Osteoblast (primary cell): ENCODE data around the gene AOPEP. TPM values are rescaled to one million over a fixed set of nuclear protein-coding genes. Genes with fewer than 3 reads are reported as not detected.
A peak's percentile ranks its signal among the peaks of the same experiment; 100 is the strongest.
"Not testable (repeated sequence)": the region's sequence is repeated elsewhere in the genome, so short reads cannot be mapped to it uniquely, and the experiment has no call there.

Experiments used
- DNase-seq: peaks from one replicate; pipeline ENCODE4 v3.0.0; 2011; ENCODE audit warnings: low spot score, mixed read lengths; ENCODE audit not compliant: insufficient read length; ENCODE audit errors: missing footprints
- H2AFZ ChIP-seq: 2 replicates; pipeline ENCODE4 v1.6.0; 2011; ENCODE audit warnings: mild to moderate bottlenecking, low read length
- H3K27ac ChIP-seq: 2 replicates; pipeline ENCODE4 v1.5.1; 2011; ENCODE audit warnings: mild to moderate bottlenecking, low read depth, low read length, moderate library complexity
- H3K27me3 ChIP-seq: 2 replicates; pipeline ENCODE4 v1.6.0; 2012; ENCODE audit warnings: mild to moderate bottlenecking, control low read depth, inconsistent platforms, low read length, moderate library complexity; ENCODE audit not compliant: insufficient read depth
- H3K36me3 ChIP-seq: 2 replicates; pipeline ENCODE4 v1.5.1; 2011; ENCODE audit warnings: mild to moderate bottlenecking, low read length, control low read depth, moderate library complexity; ENCODE audit not compliant: insufficient read depth
- H3K4me1 ChIP-seq: 2 replicates; pipeline ENCODE4 v1.5.1; 2011; ENCODE audit warnings: mild to moderate bottlenecking, low read length, control low read depth, moderate library complexity; ENCODE audit not compliant: insufficient read depth
- H3K4me2 ChIP-seq: 2 replicates; pipeline ENCODE4 v1.6.0; 2011; ENCODE audit warnings: mild to moderate bottlenecking, low read length; ENCODE audit not compliant: insufficient read depth
- H3K4me3 ChIP-seq: fragments of 200-600 bp; sonication (generic); 3 replicates; pipeline ENCODE4 v1.5.1; 2012; ENCODE audit warnings: mild to moderate bottlenecking, low read length, inconsistent platforms; ENCODE audit not compliant: insufficient read depth
- H3K79me2 ChIP-seq: 2 replicates; pipeline ENCODE4 v1.6.0; 2012; ENCODE audit warnings: mild to moderate bottlenecking, low read length, control low read depth, inconsistent platforms; ENCODE audit not compliant: insufficient read depth
- H3K9me3 ChIP-seq: 2 replicates; pipeline ENCODE4 v1.5.1; 2011; ENCODE audit warnings: low read depth, low read length, control low read depth
- H4K20me1 ChIP-seq: 2 replicates; pipeline ENCODE4 v1.6.0; 2012; ENCODE audit warnings: mild to moderate bottlenecking, low read length, control low read depth; ENCODE audit not compliant: insufficient read depth
- CTCF ChIP-seq: IDR thresholded peaks from 2 replicates; pipeline ENCODE4 v1.5.1; 2011; ENCODE audit warnings: mild to moderate bottlenecking, low read depth, low read length, moderate library complexity; ENCODE audit errors: extremely low read depth
- total RNA-seq: library from RNA; depleted of rRNA; stranded (reverse); fragments of >200 nt; gene quantifications from 2 replicates; pipeline ENCODE4 v1.2.3, GENCODE V29; 2012

AOPEP gene
- total RNA-seq, 1 donor, result 131 TPM

- Histone ChIP-seq H3K9me3 (no peaks in the 10 kb centered on the region), H3K36me3 (no peaks in the 10 kb centered on the region), H3K4me1 (peaks cover 70% of the 10 kb centered on the region), H3K27ac (peak overlapping the region; percentile 99), H3K4me3 (no peak overlapping the region), H4K20me1 (no peaks in the 10 kb centered on the region), H3K79me2 (peaks cover 3% of the 10 kb centered on the region), H3K4me2 (peak overlapping the region; percentile 26), H3K27me3 (no peaks in the 10 kb centered on the region), H2AFZ (no peak overlapping the region)
- no peak for DNase-seq
- TF ChIP-seq CTCF, result no peak
Measured at GRCh38 chr9:94872083-94872833, 145.8 kb downstream of the AOPEP start.

GRCh38 chr9:94872891-94873511 is 146.5 kb downstream of the AOPEP start:
- Histone ChIP-seq H3K27me3 (no peaks in the 10 kb centered on the region), H3K27ac (peak overlapping the region; percentile 99), H2AFZ (no peak overlapping the region), H3K36me3 (no peaks in the 10 kb centered on the region), H4K20me1 (no peaks in the 10 kb centered on the region), H3K9me3 (no peaks in the 10 kb centered on the region), H3K79me2 (peaks cover 3% of the 10 kb centered on the region), H3K4me3 (no peak overlapping the region), H3K4me2 (peak overlapping the region; percentile 26), H3K4me1 (peaks cover 64% of the 10 kb centered on the region)
- no peak for DNase-seq
- no peak for TF ChIP-seq CTCF

GRCh38 chr9:94874316-94874715 is 147.8 kb downstream of the AOPEP start:
- Histone ChIP-seq H3K4me2 (peak overlapping the region; percentile 3), H3K4me1 (peaks cover 64% of the 10 kb centered on the region), H3K27ac (peak overlapping the region; percentile 99), H3K79me2 (peaks cover 3% of the 10 kb centered on the region), H3K4me3 (no peak overlapping the region), H3K36me3 (no peaks in the 10 kb centered on the region), H3K9me3 (no peaks in the 10 kb centered on the region), H4K20me1 (no peaks in the 10 kb centered on the region), H2AFZ (no peak overlapping the region), H3K27me3 (no peaks in the 10 kb centered on the region)
- no peak for TF ChIP-seq CTCF
- DNase-seq, result peak; percentile 59

- DNase-seq, result no peak
- Histone ChIP-seq H3K4me3 (no peak overlapping the region), H3K4me1 (peaks cover 55% of the 10 kb centered on the region), H3K27ac (peak overlapping the region; percentile 99), H3K4me2 (no peak overlapping the region), H3K79me2 (peaks cover 3% of the 10 kb centered on the region), H3K27me3 (no peaks in the 10 kb centered on the region), H2AFZ (no peak overlapping the region), H3K9me3 (no peaks in the 10 kb centered on the region), H4K20me1 (no peaks in the 10 kb centered on the region), H3K36me3 (no peaks in the 10 kb centered on the region)
- no peak for TF ChIP-seq CTCF
Measured at GRCh38 chr9:94875300-94876020, 149.0 kb downstream of the AOPEP start.

- not testable (repeated sequence) for H3K4me3 ChIP-seq, H4K20me1 ChIP-seq, H3K79me2 ChIP-seq, H3K27me3 ChIP-seq, H3K4me2 ChIP-seq, H3K9me3 ChIP-seq, H3K36me3 ChIP-seq, DNase-seq
- Histone ChIP-seq H3K27ac (peak overlapping the region; percentile 41), H3K4me1 (peaks cover 26% of the 10 kb centered on the region), H2AFZ (peak overlapping the region; percentile 14)
Measured at GRCh38 chr9:94878804-94879203, 152.3 kb downstream of the AOPEP start.
